H1 (cell line): Measurements from ENCODE around the gene CTSL. TPM values are rescaled to one million over a fixed set of nuclear protein-coding genes. Genes with fewer than 3 reads are reported as not detected.

ENCODE experiments used
- CTCF ChIA-PET: fragments of 300-600 bp; sonication (Branson Sonifier 250); formaldehyde crosslinking; loops from one replicate; lab custom pipeline; 2021; ENCODE audit not compliant: partially characterized antibody; lab: Charles Lee
- POLR2A ChIA-PET: fragments of 300-600 bp; sonication (Branson Sonifier 250); formaldehyde crosslinking; loops from one replicate; lab custom pipeline; 2021; ENCODE audit warnings: inconsistent platforms; ENCODE audit not compliant: partially characterized antibody; lab: Charles Lee
- DNase-seq, 2 experiments: peaks; one replicate each; pipeline versions ENCODE4 v3.0.0 to v3.0.0-alpha.2; 2010 to 2022; ENCODE audit warnings: low spot score in 2 of 2, low read depth in 1 of 2, mixed read lengths in 1 of 2
- FAIRE-seq: peaks from 2 replicates; lab custom pipeline; 2011; peaks lifted over from hg19 to GRCh38; lab: Jason Lieb, UNC
- H2AFZ ChIP-seq: 2 replicates; pipeline ENCODE4 v1.8.1; 2012; ENCODE audit warnings: low read length, inconsistent platforms
- H2AK5ac ChIP-seq: 2 replicates; pipeline ENCODE4 v1.6.1; 2013; ENCODE audit warnings: low read depth, low read length
- H2BK120ac ChIP-seq: replicated peaks from 2 replicates; pipeline ENCODE3; 2013; ENCODE audit warnings: low read depth, low read length, inconsistent platforms
- H2BK12ac ChIP-seq: 2 replicates; pipeline ENCODE4 v1.6.1; 2013; ENCODE audit warnings: low read depth, low read length
- H2BK15ac ChIP-seq: 2 replicates; pipeline ENCODE4 v1.6.1; 2013; ENCODE audit warnings: low read length
- H2BK20ac ChIP-seq: 2 replicates; pipeline ENCODE4 v1.6.1; 2013; ENCODE audit warnings: low read length
- H2BK5ac ChIP-seq: 2 replicates; pipeline ENCODE4 v1.6.1; 2013; ENCODE audit warnings: low read depth, low read length
- H3K14ac ChIP-seq: 2 replicates; pipeline ENCODE4 v1.6.1; 2013; ENCODE audit warnings: inconsistent platforms; ENCODE audit not compliant: insufficient read length
- H3K18ac ChIP-seq: 2 replicates; pipeline ENCODE4 v1.6.1; 2013; ENCODE audit warnings: low read length; ENCODE audit errors: extremely low read depth
- H3K23ac ChIP-seq: 2 replicates; pipeline ENCODE4 v1.6.1; 2013; ENCODE audit warnings: inconsistent platforms; ENCODE audit not compliant: insufficient read length
- H3K23me2 ChIP-seq: 2 replicates; pipeline ENCODE4 v1.6.1; 2013; ENCODE audit warnings: low read depth, low read length
- H3K27ac ChIP-seq: 2 replicates; pipeline ENCODE4 v1.6.1; 2011; ENCODE audit warnings: low read depth, low read length, inconsistent platforms
- H3K27me3 ChIP-seq, 4 experiments: replicated peaks in 1 of 4; 1 replicate in 1 of 4; 2 replicates in 3 of 4; pipeline versions ENCODE4 v1.6.1 to v1.8.1; 2011 to 2013; ENCODE audit warnings: low read length in 3 of 4, mild to moderate bottlenecking in 3 of 4, inconsistent platforms in 2 of 4, mixed read lengths in 2 of 4, moderate library complexity in 1 of 4; ENCODE audit not compliant: control insufficient read depth in 3 of 4, insufficient read depth in 3 of 4; ENCODE audit errors: extremely low read depth in 1 of 4
- H3K36me3 ChIP-seq, 4 experiments: 2 replicates each; pipeline versions ENCODE4 v1.6.1 to v1.8.1; 2011 to 2013; ENCODE audit warnings: mild to moderate bottlenecking in 4 of 4, low read length in 3 of 4, moderate library complexity in 2 of 4, control low read depth in 1 of 4, inconsistent platforms in 1 of 4; ENCODE audit not compliant: insufficient read depth in 4 of 4, control insufficient read depth in 2 of 4
- H3K4ac ChIP-seq: replicated peaks from 2 replicates; pipeline ENCODE3; 2013; ENCODE audit warnings: low read length, low read depth, mixed read lengths, inconsistent platforms; ENCODE audit not compliant: insufficient read length
- H3K4me1 ChIP-seq, 4 experiments: replicated peaks in 1 of 4; 1 replicate in 1 of 4; 2 replicates in 3 of 4; pipeline versions ENCODE4 v1.6.1 to v1.8.1; 2011 to 2013; ENCODE audit warnings: low read length in 3 of 4, inconsistent platforms in 2 of 4, mixed read lengths in 1 of 4; ENCODE audit not compliant: insufficient read depth in 4 of 4, control insufficient read depth in 3 of 4
- H3K4me2 ChIP-seq, 2 experiments: 2 replicates each; pipeline versions ENCODE4 v1.6.1 to v1.8.1; 2011 to 2013; ENCODE audit warnings: low read depth in 2 of 2, low read length in 2 of 2, control low read depth in 1 of 2, inconsistent platforms in 1 of 2, mild to moderate bottlenecking in 1 of 2; ENCODE audit not compliant: insufficient read depth in 1 of 2
- H3K4me3 ChIP-seq, 4 experiments: fragments of 200-600, 300-600 bp in 1 of 4; sonication (generic), shearing (Covaris generic), sonication (Bioruptor Twin) in 1 of 4; 2 replicates each; pipeline versions ENCODE4 v1.5.1 to v1.8.1; 2011 to 2016; ENCODE audit warnings: low read length in 4 of 4, low read depth in 3 of 4, control low read depth in 2 of 4, inconsistent platforms in 2 of 4, mild to moderate bottlenecking in 2 of 4, mixed read lengths in 1 of 4, moderate library complexity in 1 of 4; ENCODE audit not compliant: insufficient read depth in 2 of 4; ENCODE audit errors: extremely low read depth in 1 of 4
- H3K56ac ChIP-seq: replicated peaks from 2 replicates; pipeline ENCODE3; 2013; ENCODE audit warnings: low read depth, mild to moderate bottlenecking, mixed read lengths, low read length, inconsistent platforms; ENCODE audit not compliant: insufficient read length
- H3K79me1 ChIP-seq: 2 replicates; pipeline ENCODE4 v1.6.1; 2013; ENCODE audit warnings: low read depth, low read length, control low read depth
- H3K79me2 ChIP-seq, 2 experiments: 2 replicates each; pipeline versions ENCODE4 v1.6.1 to v1.8.1; 2012 to 2013; ENCODE audit warnings: low read length in 2 of 2, mild to moderate bottlenecking in 2 of 2, inconsistent platforms in 1 of 2; ENCODE audit not compliant: insufficient read depth in 2 of 2, control insufficient read depth in 1 of 2
- H3K9ac ChIP-seq, 4 experiments: replicated peaks in 1 of 4; 1 replicate in 1 of 4; 2 replicates in 3 of 4; pipeline versions ENCODE4 v1.6.1 to v1.8.1; 2011 to 2013; ENCODE audit warnings: low read depth in 3 of 4, low read length in 3 of 4, control low read depth in 2 of 4, mild to moderate bottlenecking in 2 of 4, moderate library complexity in 2 of 4, inconsistent platforms in 1 of 4; ENCODE audit errors: extremely low read depth in 1 of 4
- H3K9me3 ChIP-seq, 2 experiments: 2 replicates each; pipeline versions ENCODE4 v1.6.1 to v1.8.1; 2012 to 2013; ENCODE audit warnings: mild to moderate bottlenecking in 2 of 2, moderate library complexity in 2 of 2, control low read depth in 1 of 2, inconsistent platforms in 1 of 2, low read depth in 1 of 2, low read length in 1 of 2, mixed read lengths in 1 of 2; ENCODE audit not compliant: insufficient read depth in 2 of 2
- H4K20me1 ChIP-seq, 2 experiments: replicated peaks in 1 of 2; 2 replicates each; pipeline versions ENCODE3 to v1.8.1; 2011 to 2013; ENCODE audit warnings: inconsistent platforms in 2 of 2, low read length in 2 of 2, mild to moderate bottlenecking in 1 of 2; ENCODE audit not compliant: insufficient read depth in 2 of 2, control insufficient read depth in 1 of 2
- H4K5ac ChIP-seq: 2 replicates; pipeline ENCODE4 v1.6.1; 2013; ENCODE audit warnings: low read length, low read depth, mixed read lengths, inconsistent platforms; ENCODE audit not compliant: insufficient read length
- H4K8ac ChIP-seq: 2 replicates; pipeline ENCODE4 v1.8.0; 2013; ENCODE audit warnings: mild to moderate bottlenecking, moderate library complexity, low read length, inconsistent platforms; ENCODE audit not compliant: insufficient read depth; ENCODE audit errors: extremely low read depth
- H4K91ac ChIP-seq: replicated peaks from 2 replicates; pipeline ENCODE3; 2013; ENCODE audit warnings: low read length, mixed read lengths, inconsistent platforms; ENCODE audit not compliant: insufficient read length
- CBX8 ChIP-seq: fragments of 300-800, 300-1000 bp; sonication (generic); IDR thresholded peaks from 2 replicates; pipeline ENCODE4 v1.7.1; 2016; ENCODE audit warnings: low read depth, low read length, borderline replicate concordance
- CEBPB ChIP-seq: IDR thresholded peaks from 2 replicates; pipeline ENCODE4 v1.6.1; 2012; ENCODE audit warnings: low read depth, low read length
- CHD2 ChIP-seq: IDR thresholded peaks from 2 replicates; pipeline ENCODE4 v1.6.1; 2012; ENCODE audit warnings: low read length, improper control_type of control experiment
- CREB1 ChIP-seq: IDR thresholded peaks from 2 replicates; pipeline ENCODE4 v1.6.1; 2012; ENCODE audit warnings: inconsistent platforms
- FOSL1 ChIP-seq: IDR thresholded peaks from 2 replicates; pipeline ENCODE4 v1.6.1; 2011; ENCODE audit warnings: mild to moderate bottlenecking, low read depth, low read length, moderate library complexity; ENCODE audit not compliant: insufficient read depth
- GTF2F1 ChIP-seq: IDR thresholded peaks from 2 replicates; pipeline ENCODE4 v1.6.1; 2012; ENCODE audit warnings: low read depth, low read length, improper control_type of control experiment, borderline replicate concordance
- POU5F1 ChIP-seq: IDR thresholded peaks from 2 replicates; pipeline ENCODE4 v1.6.1; 2011; ENCODE audit warnings: low read depth, mild to moderate bottlenecking, low read length, moderate library complexity
- RNF2 ChIP-seq: fragments of 200-900, 300-1000 bp; sonication (generic); IDR thresholded peaks from 2 replicates; pipeline ENCODE4 v1.7.1; 2016; ENCODE audit warnings: borderline replicate concordance, low read depth, mild to moderate bottlenecking, antibody characterized with exemption, low read length; ENCODE audit not compliant: poor library complexity, severe bottlenecking; ENCODE audit errors: missing control alignments
- SIN3A ChIP-seq, 2 experiments: IDR thresholded peaks in 1 of 2; conservative IDR thresholded peaks in 1 of 2; 2 replicates each; pipeline ENCODE4 v1.6.1; 2011 to 2012; ENCODE audit warnings: low read length in 2 of 2, improper control_type of control experiment in 1 of 2, low read depth in 1 of 2, mild to moderate bottlenecking in 1 of 2
- SIX5 ChIP-seq: IDR thresholded peaks from 2 replicates; pipeline ENCODE4 v1.6.1; 2011; ENCODE audit warnings: mild to moderate bottlenecking, low read depth, low read length
- SP4 ChIP-seq: IDR thresholded peaks from 2 replicates; pipeline ENCODE4 v1.6.1; 2012; ENCODE audit warnings: low read length, inconsistent platforms
- SUZ12 ChIP-seq: fragments of 200-600 bp; sonication (generic); IDR thresholded peaks from 2 replicates; pipeline ENCODE4 v1.6.1; 2012; ENCODE audit warnings: mild to moderate bottlenecking, inconsistent platforms, low read length, moderate library complexity, mixed read lengths
- YY1 ChIP-seq: IDR thresholded peaks from 2 replicates; pipeline ENCODE4 v1.6.1; 2011; ENCODE audit warnings: low read depth, mild to moderate bottlenecking, low read length
- WGBS, 2 experiments: shearing (Covaris generic) in 1 of 2; methylation state at CpG; one replicate each; pipeline versions ENCODE4 v1.1.6 to v1.1.7; 2013 to 2015; ENCODE audit warnings: low lambda C conversion rate in 2 of 2, mixed read lengths in 2 of 2, inconsistent platforms in 1 of 2, low coverage in 1 of 2, missing lambda C conversion rate in 1 of 2; ENCODE audit not compliant: insufficient replicate concordance in 2 of 2, insufficient coverage in 1 of 2, insufficient read length in 1 of 2; ENCODE audit errors: extremely low coverage in 1 of 2, missing lambda C conversion rate in 1 of 2; 5-methylcytosine and 5-hydroxymethylcytosine counted together
- polyA plus RNA-seq, 7 experiments: library from polyadenylated mRNA; depleted of rRNA in 3 of 7; stranded (reverse) in 5 of 7; unstranded in 2 of 7; fragments of >200 nt in 5 of 7; fragments of 200-250 nt in 2 of 7; gene quantifications; 1 replicate in 5 of 7; 2 replicates in 1 of 7; 4 replicates in 1 of 7; pipeline versions ENCODE4 v1.2.1 to v1.2.3, GENCODE V29; 2011 to 2013; ENCODE audit warnings: missing spikeins in 2 of 7, mixed read lengths in 2 of 7
- total RNA-seq: library from RNA; stranded (reverse); fragmentation: NEBNext Ultra II Directional; extraction: Animal tissue kit (Norgen Biotek cat#: 25700); gene quantifications from 2 replicates; pipeline ENCODE4 v1.2.1, GENCODE V29; 2021
- TF ChIP-seq, protein P1 (sequence below): IDR thresholded peaks from 2 replicates; pipeline ENCODE4 v1.6.1; 2011; ENCODE audit warnings: low read length, improper control_type of control experiment

CTSL gene
- total and polyA plus RNA-seq, 2 of the 8 experiments (the other 6 are each of a cell fraction or from before 2014, with no cell fraction given): 34.2 to 38.2 TPM

DNA sequence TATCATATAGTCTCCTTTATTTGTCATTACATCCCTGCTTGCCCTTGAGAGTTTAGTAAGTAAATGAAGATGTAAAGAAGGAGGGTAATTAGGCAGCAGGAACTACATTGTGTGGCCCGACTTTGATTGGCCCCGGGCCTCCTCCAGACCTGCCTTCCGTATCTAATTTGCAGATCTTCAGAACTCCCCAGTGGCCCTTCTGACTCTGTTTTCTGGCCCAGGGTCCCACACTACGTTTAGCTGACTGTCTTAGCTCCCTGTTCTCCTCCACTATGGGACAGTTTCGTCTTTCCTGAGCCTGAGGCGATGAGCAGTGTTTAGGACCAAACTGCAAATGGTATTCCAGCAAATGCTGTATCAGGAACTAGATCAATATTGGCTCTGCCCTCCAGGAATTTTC lies 21.6 kb upstream of the CTSL start:
- Histone ChIP-seq H3K36me3 (peaks cover 24 to 79% (median 42%) of the 10 kb centered on the region in 4 experiments), H2BK15ac (no peak overlapping the region), H3K27me3 (no peaks in the 10 kb centered on the region), H4K5ac (no peak overlapping the region), H3K27ac (no peak overlapping the region), H4K20me1 (peaks cover 0 to 2% of the 10 kb centered on the region in 2 experiments), H3K79me1 (no peaks in the 10 kb centered on the region), H2AFZ (no peak overlapping the region), H3K23me2 (no peaks in the 10 kb centered on the region), H3K4me2 (no peak overlapping the region), H2BK5ac (no peak overlapping the region), H3K9ac (no peak overlapping the region; a peak in 1 of 7 replicates), H3K4me3 (no peak overlapping the region), H3K14ac (no peak overlapping the region), H3K4me1 (0 out of 7 replicates have a peak, but pooled peaks cover 0 to 4% (median 0%) of the 10 kb centered on the region in 4 experiments), H3K56ac (no peak overlapping the region), H3K79me2 (no peaks in the 10 kb centered on the region), H3K4ac (no peak overlapping the region), H2BK20ac (no peak overlapping the region), H3K23ac (no peak overlapping the region), H2BK12ac (no peak overlapping the region), H4K91ac (no peak overlapping the region), H4K8ac (no peak overlapping the region), H2BK120ac (no peak overlapping the region), H3K18ac (no peak overlapping the region), H2AK5ac (no peak overlapping the region), H3K9me3 (no peaks in the 10 kb centered on the region)
- 90% methylated on average over 6 of the region's 6 CpGs; no CpG with 5 or more reads in 1 of the 2 experiments for WGBS, 2 experiments
- FAIRE-seq (no peak), DNase-seq (no peak)
- CTCF ChIA-PET: interaction anchor here (1.4 to 1.5 kb wide), 2 partner anchors 18 to 27 kb away, joined by 3 to 4 read pairs; no protein-coding TSS in a partner anchor
- POLR2A ChIA-PET: no interaction called here
- no peak for TF ChIP-seq SP4
- no peak for TF ChIP-seq POU5F1
- TF ChIP-seq SUZ12: no peak
- no peak for TF ChIP-seq CHD2
- no peak for TF ChIP-seq RNF2
- TF ChIP-seq CEBPB: no peak
- no peak for TF ChIP-seq FOSL1
- TF ChIP-seq SIN3A (conservative IDR thresholded peaks at IDR 0.05 in 1 of 2, IDR thresholded peaks at IDR 0.05 in 1 of 2; ENCODE audit: low read depth in 1 of 2, low read length in 2 of 2): no peak
- no peak for TF ChIP-seq GTF2F1
- TF ChIP-seq YY1: no peak
- TF ChIP-seq, protein P1, sequence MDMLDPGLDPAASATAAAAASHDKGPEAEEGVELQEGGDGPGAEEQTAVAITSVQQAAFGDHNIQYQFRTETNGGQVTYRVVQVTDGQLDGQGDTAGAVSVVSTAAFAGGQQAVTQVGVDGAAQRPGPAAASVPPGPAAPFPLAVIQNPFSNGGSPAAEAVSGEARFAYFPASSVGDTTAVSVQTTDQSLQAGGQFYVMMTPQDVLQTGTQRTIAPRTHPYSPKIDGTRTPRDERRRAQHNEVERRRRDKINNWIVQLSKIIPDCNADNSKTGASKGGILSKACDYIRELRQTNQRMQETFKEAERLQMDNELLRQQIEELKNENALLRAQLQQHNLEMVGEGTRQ: no peak
- no peak for TF ChIP-seq CREB1
- no peak for TF ChIP-seq SIX5
- no peak for TF ChIP-seq CBX8
